Neural cell (in vitro differentiated cells): ENCODE results near the gene MEGF11. TPM values are rescaled to one million over a fixed set of nuclear protein-coding genes. Genes with fewer than 3 reads are reported as not detected.

Experiments used
- H2AFZ ChIP-seq: fragments of 200-600, 300-800 bp; sonication (generic), shearing (Covaris generic); 2 replicates; pipeline ENCODE4 v1.6.0; 2014; ENCODE audit warnings: low read depth, mild to moderate bottlenecking, antibody characterized with exemption, low read length, moderate library complexity
- H3F3A ChIP-seq: fragments of 200-600 bp; shearing (Covaris generic); 2 replicates; pipeline ENCODE4 v1.6.1; 2016; ENCODE audit warnings: mild to moderate bottlenecking, moderate library complexity, mixed read lengths, antibody characterized with exemption, low read length; ENCODE audit not compliant: insufficient read depth, poor library complexity, severe bottlenecking
- H3K27ac ChIP-seq: fragments of 200-600, 300-800 bp; sonication (generic), shearing (Covaris generic); 2 replicates; pipeline ENCODE4 v1.5.1; 2014; ENCODE audit warnings: mild to moderate bottlenecking, low read length, moderate library complexity
- H3K27me3 ChIP-seq: fragments of 300-800, 200-600 bp; sonication (generic), shearing (Covaris generic); 2 replicates; pipeline ENCODE4 v1.6.0; 2014; ENCODE audit warnings: mild to moderate bottlenecking, low read depth, low read length, moderate library complexity; ENCODE audit not compliant: insufficient read depth
- H3K36me3 ChIP-seq: fragments of 300-800, 200-600 bp; sonication (generic), shearing (Covaris generic); 2 replicates; pipeline ENCODE4 v1.5.1; 2014; ENCODE audit warnings: mild to moderate bottlenecking, antibody characterized with exemption, low read length, moderate library complexity; ENCODE audit not compliant: insufficient read depth
- H3K4me2 ChIP-seq: fragments of 300-800, 200-600 bp; sonication (generic), shearing (Covaris generic); 2 replicates; pipeline ENCODE4 v1.6.0; 2014; ENCODE audit warnings: mild to moderate bottlenecking, low read length
- H3K4me3 ChIP-seq: fragments of 300-800, 200-600 bp; sonication (generic), shearing (Covaris generic); 2 replicates; pipeline ENCODE4 v1.5.1; 2014; ENCODE audit warnings: mild to moderate bottlenecking, low read length, moderate library complexity
- H3K79me2 ChIP-seq: fragments of 200-600 bp; shearing (Covaris generic); replicated peaks from 2 replicates; pipeline ENCODE4 v1.6.0; 2014; ENCODE audit warnings: mild to moderate bottlenecking, low read length, moderate library complexity; ENCODE audit not compliant: insufficient read depth
- H3K9ac ChIP-seq: fragments of 300-800, 200-600 bp; sonication (generic), shearing (Covaris generic); 2 replicates; pipeline ENCODE4 v1.6.1; 2016; ENCODE audit warnings: mild to moderate bottlenecking, low read length, mixed read lengths
- H3K9me2 ChIP-seq: fragments of 200-600 bp; shearing (Covaris generic); 2 replicates; pipeline ENCODE4 v1.6.1; 2016; ENCODE audit warnings: mild to moderate bottlenecking, low read length, mixed read lengths; ENCODE audit not compliant: insufficient read depth
- H3K9me3 ChIP-seq: fragments of 200-600, 300-800 bp; sonication (generic), shearing (Covaris generic); 2 replicates; pipeline ENCODE4 v1.6.1; 2016; ENCODE audit warnings: mild to moderate bottlenecking, mixed run types, low read length, moderate library complexity, mixed read lengths
- H4K20me1 ChIP-seq: fragments of 200-600 bp; shearing (Covaris generic); 2 replicates; pipeline ENCODE4 v1.6.1; 2016; ENCODE audit warnings: mild to moderate bottlenecking, mixed run types; ENCODE audit not compliant: insufficient read depth
- EP300 ChIP-seq: fragments of 450-650 bp; conservative IDR thresholded peaks from 2 replicates; pipeline ENCODE4 v1.6.1; 2014; ENCODE audit warnings: antibody characterized with exemption, mild to moderate bottlenecking, moderate library complexity; ENCODE audit not compliant: poor library complexity, severe bottlenecking
- EZH2 ChIP-seq: fragments of 200-600, 300-800 bp; shearing (Covaris generic), sonication (generic); IDR thresholded peaks from 2 replicates; pipeline ENCODE4 v1.6.1; 2014; ENCODE audit warnings: antibody characterized with exemption, low read length, borderline replicate concordance, mild to moderate bottlenecking; ENCODE audit not compliant: insufficient read depth, poor library complexity, severe bottlenecking
- MXI1 ChIP-seq: fragments of 450-650 bp; conservative IDR thresholded peaks from 2 replicates; pipeline ENCODE4 v1.6.1; 2014; ENCODE audit warnings: antibody characterized with exemption, mild to moderate bottlenecking; ENCODE audit not compliant: poor library complexity, severe bottlenecking
- POLR2AphosphoS5 ChIP-seq: IDR thresholded peaks from 2 replicates; pipeline ENCODE4 v1.6.1; 2012
- RAD21 ChIP-seq: fragments of 450-650 bp; conservative IDR thresholded peaks from 2 replicates; pipeline ENCODE4 v1.6.1; 2014; ENCODE audit warnings: antibody characterized with exemption, mild to moderate bottlenecking, moderate library complexity
- REST ChIP-seq: IDR thresholded peaks from 2 replicates; pipeline ENCODE4 v1.6.1; 2012; ENCODE audit warnings: borderline replicate concordance
- SMC3 ChIP-seq: fragments of 450-650 bp; conservative IDR thresholded peaks from 2 replicates; pipeline ENCODE4 v1.6.1; 2014; ENCODE audit warnings: antibody characterized with exemption, mild to moderate bottlenecking, moderate library complexity; ENCODE audit not compliant: poor library complexity
- TAF1 ChIP-seq: IDR thresholded peaks from 2 replicates; pipeline ENCODE4 v1.6.1; 2012; ENCODE audit warnings: low read depth
- polyA plus RNA-seq: library from polyadenylated mRNA; depleted of rRNA; stranded (reverse); fragments of >200 nt; gene quantifications from 2 replicates; pipeline ENCODE4 v1.2.3, GENCODE V29; 2014
- TF ChIP-seq, protein P1 (sequence below): fragments of 450-650 bp; IDR thresholded peaks from 2 replicates; pipeline ENCODE4 v1.5.1; 2014; ENCODE audit warnings: antibody characterized with exemption, mild to moderate bottlenecking, moderate library complexity; ENCODE audit not compliant: poor library complexity, severe bottlenecking

MEGF11 gene
- polyA plus RNA-seq, 1 donor from 2014 or later: 0.64 TPM

GRCh38 chr15:66169023-66169422 lies 84.5 kb downstream of the MEGF11 start:
- H3K9me2 ChIP-seq: no peaks in the 10 kb centered on the region
- H3K4me2 ChIP-seq: no peak overlapping the region
- H3F3A ChIP-seq: no peaks in the 10 kb centered on the region
- H2AFZ ChIP-seq: no peak overlapping the region
- no peaks in the 10 kb centered on the region for H3K36me3 ChIP-seq
- H3K9me3 ChIP-seq: no peaks in the 10 kb centered on the region
- no peak overlapping the region for H3K27ac ChIP-seq
- no peak overlapping the region for H3K9ac ChIP-seq
- no peaks in the 10 kb centered on the region for H3K27me3 ChIP-seq
- H3K4me3 ChIP-seq: no peak overlapping the region
- no peak for TF ChIP-seq RAD21
- TF ChIP-seq, protein P1, sequence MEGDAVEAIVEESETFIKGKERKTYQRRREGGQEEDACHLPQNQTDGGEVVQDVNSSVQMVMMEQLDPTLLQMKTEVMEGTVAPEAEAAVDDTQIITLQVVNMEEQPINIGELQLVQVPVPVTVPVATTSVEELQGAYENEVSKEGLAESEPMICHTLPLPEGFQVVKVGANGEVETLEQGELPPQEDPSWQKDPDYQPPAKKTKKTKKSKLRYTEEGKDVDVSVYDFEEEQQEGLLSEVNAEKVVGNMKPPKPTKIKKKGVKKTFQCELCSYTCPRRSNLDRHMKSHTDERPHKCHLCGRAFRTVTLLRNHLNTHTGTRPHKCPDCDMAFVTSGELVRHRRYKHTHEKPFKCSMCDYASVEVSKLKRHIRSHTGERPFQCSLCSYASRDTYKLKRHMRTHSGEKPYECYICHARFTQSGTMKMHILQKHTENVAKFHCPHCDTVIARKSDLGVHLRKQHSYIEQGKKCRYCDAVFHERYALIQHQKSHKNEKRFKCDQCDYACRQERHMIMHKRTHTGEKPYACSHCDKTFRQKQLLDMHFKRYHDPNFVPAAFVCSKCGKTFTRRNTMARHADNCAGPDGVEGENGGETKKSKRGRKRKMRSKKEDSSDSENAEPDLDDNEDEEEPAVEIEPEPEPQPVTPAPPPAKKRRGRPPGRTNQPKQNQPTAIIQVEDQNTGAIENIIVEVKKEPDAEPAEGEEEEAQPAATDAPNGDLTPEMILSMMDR: no peak
- TF ChIP-seq EZH2: no peak
- TF ChIP-seq TAF1: no peak
- no peak for TF ChIP-seq POLR2AphosphoS5
- no peak for TF ChIP-seq SMC3
- TF ChIP-seq EP300: no peak
- TF ChIP-seq REST: no peak
- H4K20me1 ChIP-seq: no peaks in the 10 kb centered on the region
- no peaks in the 10 kb centered on the region for H3K79me2 ChIP-seq

GRCh38 chr15:66167854-66168253 lies 85.7 kb downstream of the MEGF11 start:
- no peak overlapping the region for H3K4me3 ChIP-seq
- no peaks in the 10 kb centered on the region for H3K9me2 ChIP-seq
- H2AFZ ChIP-seq: no peak overlapping the region
- H3F3A ChIP-seq: no peaks in the 10 kb centered on the region
- no peak overlapping the region for H3K9ac ChIP-seq
- H3K9me3 ChIP-seq: no peaks in the 10 kb centered on the region
- no peak overlapping the region for H3K4me2 ChIP-seq
- TF ChIP-seq POLR2AphosphoS5 (no peak), EZH2 (no peak), REST (no peak), SMC3 (no peak), TAF1 (no peak), MXI1 (no peak), EP300 (no peak), RAD21 (no peak)
- TF ChIP-seq, protein P1: no peak
- no peaks in the 10 kb centered on the region for H3K79me2 ChIP-seq
- H3K36me3 ChIP-seq: no peaks in the 10 kb centered on the region
- H4K20me1 ChIP-seq: no peaks in the 10 kb centered on the region
- H3K27ac ChIP-seq: no peak overlapping the region
- no peaks in the 10 kb centered on the region for H3K27me3 ChIP-seq
